Skeletal muscle tissue (tissue), 2 donors: Measurements from ENCODE around the gene GZF1. TPM values are rescaled to one million over a fixed set of nuclear protein-coding genes. Genes with fewer than 3 reads are reported as not detected.

Experiments
- small RNA-seq: library from RNA; depleted of rRNA; stranded (forward); fragments of <200 nt; gene quantifications from one replicate; pipeline ENCODE3, GENCODE V24; 2014
- total RNA-seq: library from RNA; depleted of rRNA; stranded (reverse); fragments of >200 nt; gene quantifications from one replicate; pipeline ENCODE4 v1.2.3, GENCODE V29; 2014

GZF1 gene
- total RNA-seq, 1 donor from 2014 or later: 11.0 TPM

Small RNAs within 50 kb of the gene (small RNA-seq; reads per million reads assigned to genes)
- gene RNA5SP479: not detected

Other genes starting within 250 kb of the GZF1 start
- 15.1 TPM for gene NXT1, start 11.4 kb upstream of the GZF1 start, total RNA-seq
- 8.9 TPM for gene NAPB, start 59.3 kb downstream of the GZF1 start, total RNA-seq
- gene CSTL1, start 77.5 kb downstream of the GZF1 start, total RNA-seq: not detected
- gene CST11, start 90.7 kb downstream of the GZF1 start, total RNA-seq: not detected
- gene CST8, start 128.9 kb downstream of the GZF1 start, total RNA-seq: not detected
- not detected for gene CST9L, start 206.3 kb downstream of the GZF1 start, total RNA-seq
- not detected for gene CST9, start 243.7 kb downstream of the GZF1 start, total RNA-seq